NCI-H460 (cell line): ENCODE results near the gene LELP1. TPM values are rescaled to one million over a fixed set of nuclear protein-coding genes. Genes with fewer than 3 reads are reported as not detected.
A peak's percentile ranks its signal among the peaks of the same experiment; 100 is the strongest.

ENCODE experiments used
- DNase-seq: peaks from one replicate; pipeline ENCODE4 v3.0.0-alpha.2; 2016; ENCODE audit warnings: low read depth; ENCODE audit errors: extremely low read depth
- total RNA-seq: library from RNA; depleted of rRNA; stranded (reverse); fragments of >200 nt; shearing (Covaris generic); gene quantifications from 2 replicates; pipeline ENCODE4 v1.2.3, GENCODE V29; 2014

LELP1 gene
- total RNA-seq, 1 experiment from 2014 or later = not detected

DNA sequence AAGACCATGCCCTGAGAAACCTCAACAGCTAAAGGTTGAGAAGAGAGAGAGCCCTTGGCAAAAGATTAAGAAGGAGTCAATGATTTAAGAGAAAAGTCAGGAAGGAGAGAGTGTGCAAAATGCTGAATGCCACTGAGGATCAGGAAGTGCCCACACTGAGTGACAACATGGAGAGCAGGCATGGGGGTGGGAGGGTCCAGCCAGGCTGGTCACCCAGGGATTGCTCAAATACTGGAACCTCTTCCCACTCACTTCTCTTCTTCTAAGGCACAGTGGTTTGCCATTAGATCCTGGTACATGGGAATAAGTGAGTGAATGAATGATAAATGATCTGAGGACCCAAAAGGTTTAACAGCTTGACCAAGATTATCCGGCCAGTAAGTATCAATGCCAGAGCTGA, 25.3 kb downstream of the LELP1 start:
- DNase-seq = no peak

DNA sequence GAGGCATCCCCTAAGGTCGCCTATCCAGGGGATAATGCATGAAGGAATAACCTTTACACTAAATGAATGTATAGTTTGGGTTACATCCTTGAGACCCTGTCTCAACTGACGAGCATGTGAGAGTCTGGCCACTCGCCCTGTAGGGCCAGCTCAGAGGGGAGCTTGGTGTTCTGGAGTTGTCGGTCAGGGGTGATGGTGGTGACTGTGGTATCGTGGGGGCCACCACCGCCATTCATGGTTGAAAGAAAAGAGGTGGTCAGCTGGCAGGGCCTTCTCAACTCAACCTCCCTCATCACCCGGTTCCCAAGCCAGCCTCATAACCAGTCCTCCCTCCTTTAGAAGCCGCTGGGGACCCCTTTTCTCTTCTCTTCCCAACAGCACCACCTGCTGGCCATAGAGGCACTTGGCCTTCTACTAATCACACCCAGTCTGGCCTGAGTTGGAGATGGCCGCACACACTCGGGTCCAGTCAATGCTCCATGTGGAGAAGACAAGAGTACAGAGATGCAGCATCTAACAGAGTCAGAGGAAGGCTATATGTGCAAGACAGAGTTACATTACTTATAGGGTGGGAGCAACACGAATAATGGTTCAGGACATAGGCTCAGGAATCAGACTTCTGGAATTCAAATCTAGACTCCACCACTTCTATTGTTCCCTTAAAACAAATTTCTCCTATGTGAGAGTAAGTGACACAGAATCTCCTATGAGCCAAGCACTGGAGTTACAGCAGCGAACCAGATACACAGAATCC, 26.0 kb downstream of the LELP1 start:
- peak; percentile 14 for DNase-seq

DNA sequence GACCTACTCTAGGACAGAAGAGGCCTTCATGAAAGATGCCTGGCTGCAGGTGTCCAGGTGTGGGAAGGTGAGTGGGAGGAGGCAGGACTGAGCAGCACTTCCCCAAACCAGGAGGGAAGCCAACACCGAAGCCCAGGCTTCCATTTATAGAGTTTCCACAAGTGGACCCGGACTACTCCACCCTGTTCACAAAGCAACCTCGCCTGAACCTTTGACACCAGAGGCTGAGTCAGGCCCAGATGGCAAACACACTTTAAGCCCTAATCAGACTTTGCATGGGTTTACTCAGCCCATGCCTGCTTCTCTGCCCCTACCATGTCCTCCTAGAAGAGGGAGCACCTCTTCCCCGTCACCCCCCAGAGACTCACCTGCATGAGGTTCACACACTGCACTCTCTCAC, 28.1 kb downstream of the LELP1 start:
- DNase-seq = no peak

DNA sequence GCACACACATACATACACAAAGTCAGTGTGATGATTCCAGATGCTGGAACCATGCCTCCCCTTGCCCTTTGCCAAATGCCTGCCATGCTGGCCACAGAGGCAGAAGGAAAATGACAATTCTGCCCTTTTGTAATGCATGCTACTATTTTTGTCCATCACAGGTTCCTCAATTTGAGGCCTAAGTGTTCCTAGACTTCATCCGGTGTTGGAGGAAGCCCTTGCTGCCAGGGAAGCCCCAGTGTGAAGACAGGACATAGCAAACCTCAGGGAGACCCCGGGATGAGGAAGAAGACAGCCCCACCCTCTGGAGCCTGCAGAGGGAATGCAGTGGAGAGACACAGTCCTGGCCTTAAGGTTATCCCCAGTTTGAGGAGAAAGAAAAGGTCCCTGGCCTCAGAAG, 28.6 kb downstream of the LELP1 start:
- DNase-seq = no peak

DNA sequence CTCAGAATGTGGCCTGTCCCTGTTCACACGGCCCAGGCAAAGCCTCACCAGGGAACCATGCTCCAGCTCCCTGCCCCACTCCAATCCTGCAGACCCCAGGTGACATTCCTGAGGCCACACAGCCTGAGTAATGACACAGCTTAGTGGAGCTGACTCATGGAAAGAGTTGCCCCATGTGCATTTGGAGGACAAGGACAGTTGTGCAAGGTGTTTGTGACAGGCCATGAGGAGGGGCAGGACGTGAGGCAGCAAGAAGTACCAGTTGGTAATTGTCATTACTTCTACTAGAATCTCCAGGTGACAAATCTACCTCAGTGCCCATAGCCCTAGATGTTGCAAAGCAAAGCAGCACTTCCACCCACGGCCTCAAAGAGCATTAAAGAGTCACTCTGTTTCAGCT, 29.3 kb downstream of the LELP1 start:
- DNase-seq = no peak

DNA sequence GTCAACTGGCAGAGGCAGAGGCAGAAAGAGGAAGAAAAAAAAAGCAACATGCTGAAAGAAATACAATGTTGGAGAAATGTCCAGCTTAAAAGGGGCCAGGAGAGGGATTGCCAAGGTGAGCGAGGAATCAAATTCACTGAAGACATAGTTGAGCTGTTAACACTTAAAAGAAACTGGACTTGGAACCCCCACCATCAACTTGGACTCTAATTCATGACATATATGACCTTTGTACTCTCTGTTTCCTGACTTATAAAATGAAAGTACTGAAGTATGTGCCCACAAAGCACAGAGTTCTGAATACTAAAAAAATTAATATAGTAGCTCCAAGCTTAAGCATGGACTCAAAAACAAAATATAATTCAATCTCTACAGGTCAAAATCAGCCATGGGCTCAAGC, 30.2 kb downstream of the LELP1 start:
- DNase-seq = no peak

DNA sequence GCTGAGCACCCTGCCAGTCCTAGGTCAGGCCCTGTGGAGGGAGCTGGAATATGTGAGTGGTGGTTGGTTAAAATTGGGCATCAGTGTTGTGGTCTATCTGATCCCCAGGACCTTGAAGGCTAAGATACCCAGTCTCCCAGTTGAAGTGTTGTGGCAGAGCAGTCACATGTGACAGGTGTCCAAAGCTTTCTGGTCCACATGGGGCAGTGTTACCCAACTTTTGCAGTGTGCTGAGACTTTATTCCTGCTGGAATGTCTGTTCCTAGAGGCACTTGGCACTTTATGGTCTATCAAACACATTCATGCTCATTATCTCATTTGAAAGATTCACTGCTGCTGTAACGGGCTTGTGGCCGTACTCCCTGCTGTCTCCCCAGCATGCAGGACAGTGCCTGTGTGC, 35.3 kb downstream of the LELP1 start:
- no peak for DNase-seq

DNA sequence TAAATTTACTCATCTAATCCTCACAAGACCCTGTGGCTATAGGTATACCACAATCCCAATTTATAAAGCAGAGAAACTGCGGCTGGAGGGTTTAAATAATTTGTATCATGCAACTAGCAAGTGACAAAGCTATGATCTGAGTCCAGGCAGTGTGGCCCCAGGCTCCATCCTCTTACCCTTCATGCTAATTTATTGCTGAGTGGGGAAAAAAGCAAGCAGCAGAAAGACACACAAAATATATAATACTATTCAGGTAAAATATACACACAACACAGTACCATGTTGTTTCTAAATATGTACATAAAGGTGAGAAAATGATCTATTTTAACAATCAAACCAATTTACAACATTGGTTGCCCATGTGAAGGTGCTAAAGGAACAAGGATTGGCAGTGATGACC, 38.9 kb downstream of the LELP1 start:
- no peak for DNase-seq

DNA sequence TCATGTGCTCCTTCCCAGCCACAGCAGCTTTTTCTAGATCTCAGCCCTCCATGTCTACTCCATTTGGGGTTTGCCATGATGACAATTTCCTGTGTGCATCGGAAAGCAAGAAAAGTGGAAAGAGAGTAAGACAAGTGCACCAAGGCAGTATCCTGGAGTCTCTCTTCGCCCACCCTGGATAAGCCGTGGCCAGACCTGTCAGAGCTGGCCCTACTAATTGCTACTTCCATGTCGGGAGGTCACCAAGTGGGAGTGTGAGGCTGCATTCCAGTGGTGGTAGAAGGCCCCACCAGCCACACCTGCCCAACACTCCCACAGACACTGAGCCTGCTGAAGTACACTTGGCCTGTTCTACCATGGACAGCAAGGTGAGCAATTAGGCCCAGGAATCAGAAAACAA, 42.2 kb downstream of the LELP1 start:
- DNase-seq = no peak

DNA sequence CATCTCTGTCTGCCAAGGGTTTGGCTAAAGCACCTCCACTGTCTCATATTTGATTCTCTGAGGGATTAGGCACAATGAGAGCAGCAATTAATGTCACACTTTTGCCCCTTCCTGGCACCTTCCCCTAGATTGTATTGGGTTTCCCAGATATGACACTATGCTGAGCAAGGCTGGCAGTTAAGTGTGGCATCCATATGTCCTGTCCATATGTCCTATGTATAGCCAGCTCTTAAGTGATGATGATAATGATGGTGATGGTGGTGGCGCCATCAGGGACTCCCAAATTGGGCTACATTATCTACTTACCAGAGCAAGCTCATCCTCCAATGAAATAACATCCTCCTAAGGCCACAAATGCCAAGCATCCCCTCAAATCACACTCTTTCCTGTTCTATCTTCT, 42.8 kb downstream of the LELP1 start:
- no peak for DNase-seq

DNA sequence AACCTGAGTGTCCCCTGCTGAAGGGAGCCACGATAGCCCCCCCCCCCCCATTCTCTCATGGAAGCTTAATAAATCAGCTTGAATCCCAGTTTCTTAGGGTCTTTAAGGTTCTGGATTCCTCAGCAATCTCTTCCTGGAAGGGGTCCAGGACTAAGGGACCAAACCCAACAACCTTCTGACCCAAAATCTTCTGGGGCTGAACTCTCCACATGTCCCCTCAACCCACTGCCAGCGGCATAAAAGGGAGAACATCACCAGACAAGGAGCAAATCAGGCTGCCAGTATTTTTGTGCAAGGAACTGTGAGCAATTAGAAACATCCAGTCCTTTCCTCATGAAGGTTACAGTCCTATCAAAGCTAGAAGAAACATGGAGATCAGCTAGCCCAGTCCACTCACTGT, 43.6 kb downstream of the LELP1 start:
- DNase-seq = no peak

DNA sequence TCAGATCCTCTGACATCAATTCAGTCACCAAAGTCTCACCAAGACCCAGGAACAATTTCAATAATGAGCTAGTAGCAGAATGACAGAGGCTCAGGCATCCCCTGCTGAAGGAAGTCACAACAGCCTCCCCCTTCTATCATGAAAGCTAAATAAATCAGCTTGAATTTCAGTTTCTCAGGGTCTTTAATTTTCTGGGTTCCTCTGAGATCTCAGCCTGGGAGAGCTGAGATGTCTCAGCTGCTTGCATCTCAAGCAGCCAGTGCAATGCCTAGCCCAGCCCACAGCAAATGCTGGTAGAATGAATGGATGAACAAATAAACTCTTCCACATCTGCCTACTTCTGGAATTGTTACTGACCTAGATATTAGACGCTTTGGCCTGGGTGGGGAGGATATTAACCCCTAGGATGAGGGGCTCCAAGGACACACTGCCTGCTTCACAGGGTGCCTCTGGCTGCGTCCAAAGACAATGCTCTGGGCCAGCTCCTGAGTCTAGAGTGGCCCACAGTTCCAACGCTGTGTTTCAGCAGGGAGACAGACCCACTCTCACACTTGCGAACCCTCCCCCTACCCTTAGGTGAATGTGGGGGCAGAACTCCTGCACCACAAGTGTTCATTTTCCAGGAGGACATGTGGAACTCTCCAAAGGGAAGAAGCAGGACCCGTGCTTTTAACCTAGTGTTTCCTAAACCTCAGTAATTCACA, 45.1 kb downstream of the LELP1 start:
- DNase-seq = no peak

DNA sequence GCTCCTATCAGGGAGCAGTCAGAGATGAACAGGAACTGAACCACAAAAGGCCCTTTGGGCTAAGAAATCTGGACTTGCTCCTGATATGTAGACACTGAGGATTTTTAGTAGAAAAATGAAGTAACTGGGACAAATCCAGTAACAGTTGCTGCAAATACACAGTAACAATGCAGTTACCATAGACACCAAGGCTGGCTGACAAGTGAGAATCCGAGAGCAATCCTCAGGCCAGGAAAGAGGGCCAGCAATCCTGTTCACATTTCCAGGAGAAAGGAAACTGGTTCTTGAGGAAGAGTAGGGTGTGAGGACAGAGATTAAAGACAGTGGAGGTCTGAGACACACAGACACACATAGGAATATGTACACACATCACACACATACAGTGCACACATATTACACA, 46.9 kb downstream of the LELP1 start:
- no peak for DNase-seq

DNA sequence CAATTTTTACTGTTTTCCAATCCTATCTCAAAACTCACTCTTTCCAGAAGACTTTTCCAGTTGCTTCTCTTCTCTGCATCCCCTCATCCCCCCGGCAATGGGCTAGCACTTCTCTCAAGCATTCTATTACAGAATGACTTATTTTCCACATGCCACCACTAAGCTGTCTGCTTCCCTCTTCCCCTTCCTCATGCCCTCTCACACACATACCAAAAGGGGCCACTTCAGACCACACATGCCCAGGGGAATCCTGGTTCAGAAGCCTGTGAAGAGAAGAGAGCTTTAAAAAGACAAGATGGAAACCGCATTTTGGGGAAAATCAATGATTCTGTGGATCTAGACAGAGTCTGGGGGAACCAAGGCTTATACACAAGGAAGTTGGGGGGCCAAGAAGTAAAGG, 47.9 kb downstream of the LELP1 start:
- no peak for DNase-seq

DNA sequence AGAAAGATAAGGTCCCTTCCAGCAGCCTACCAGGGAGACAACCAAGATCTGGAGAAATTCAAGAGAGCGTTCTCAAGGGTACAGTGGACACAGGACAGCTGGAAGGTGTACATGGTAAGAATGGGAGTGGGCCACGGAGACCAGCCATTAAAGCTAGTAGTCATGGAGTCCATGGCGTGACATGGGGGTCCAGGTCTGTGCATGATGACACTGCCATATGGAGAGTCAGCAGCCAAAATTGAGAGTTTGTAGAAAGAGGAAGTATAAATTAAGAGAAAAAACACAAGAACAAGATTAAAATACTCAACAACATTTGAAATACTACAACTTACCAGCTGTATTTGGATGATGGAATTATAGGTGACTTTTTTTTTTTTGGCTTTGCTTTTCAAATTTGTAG, 48.3 kb downstream of the LELP1 start:
- DNase-seq = no peak

DNA sequence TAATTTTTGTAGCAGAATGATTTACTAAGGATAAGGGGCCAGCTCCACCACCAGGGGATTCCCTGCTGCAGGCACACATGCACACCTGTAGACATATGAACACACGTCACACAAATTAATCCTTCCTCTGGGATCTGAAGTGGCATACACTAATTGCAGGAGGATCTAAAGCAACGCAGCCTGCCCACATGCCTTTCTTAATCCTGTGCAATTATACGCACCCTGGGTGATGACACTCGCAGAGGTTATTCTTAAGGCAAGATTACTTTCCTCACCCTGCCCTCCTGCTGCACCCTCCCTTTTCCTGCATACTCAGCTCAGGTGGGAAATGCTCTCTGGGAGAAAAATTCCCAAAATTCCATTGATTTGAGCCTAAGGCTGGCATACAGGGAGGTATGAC, 48.8 kb downstream of the LELP1 start:
- no peak for DNase-seq

DNA sequence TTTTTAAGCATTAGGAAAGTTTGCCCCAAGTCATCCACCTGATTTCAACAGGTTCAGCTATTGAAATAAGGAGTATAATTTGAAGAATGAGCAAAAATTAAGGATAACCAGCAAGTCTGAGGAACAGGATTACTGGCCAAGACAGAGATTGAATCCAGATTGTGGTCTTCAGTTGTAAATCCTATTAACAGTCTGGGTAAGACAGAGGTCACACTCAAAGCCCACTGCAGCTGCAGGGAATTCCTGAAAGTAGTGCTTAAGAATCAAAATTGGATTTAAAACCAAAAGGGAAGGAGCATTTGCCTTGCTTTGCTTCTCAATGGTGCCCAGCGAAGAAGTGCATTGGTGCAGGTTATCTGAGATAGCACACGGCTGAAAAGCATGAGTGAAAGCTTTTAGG, 49.8 kb downstream of the LELP1 start:
- DNase-seq = no peak

DNA sequence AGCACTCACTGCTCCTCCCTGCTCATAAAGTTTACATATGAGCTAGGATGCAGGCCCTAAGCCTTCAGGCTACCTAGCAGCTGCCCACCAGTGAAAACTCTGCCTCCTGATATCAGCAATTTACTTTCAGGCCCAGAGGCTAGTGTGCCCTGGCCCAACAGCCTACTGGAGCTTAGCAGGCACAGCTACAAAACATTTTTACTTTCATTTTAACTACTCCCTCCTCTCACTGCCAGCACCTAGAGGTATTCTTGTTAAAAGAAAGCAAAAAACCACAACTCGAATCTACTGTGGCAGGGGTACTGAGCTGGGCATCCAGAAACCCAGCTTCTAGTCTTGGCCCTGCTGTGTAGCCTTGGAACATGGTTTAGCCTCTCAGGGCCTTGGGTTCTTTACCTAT, 50.5 kb downstream of the LELP1 start:
- DNase-seq = no peak
